Activated CD4-positive, alpha-beta memory T cell treated with anti-CD3 and anti-CD28 coated beads, Interleukin-2, amount 10 ng/mL, durations not matched to agents 7 days and 5 days (primary cell): Measurements from ENCODE around the gene OR2W3. TPM values are rescaled to one million over a fixed set of nuclear protein-coding genes. Genes with fewer than 3 reads are reported as not detected.
A peak's percentile ranks its signal among the peaks of the same experiment; 100 is the strongest.

Experiments
- CTCF ChIA-PET: fragments of 350-600 bp; sonication (Branson Sonifier 250); formaldehyde crosslinking; loops from one replicate; lab custom pipeline; 2021; ENCODE audit warnings: antibody characterized with exemption, inconsistent platforms; lab: Charles Lee
- POLR2A ChIA-PET: fragments of 350-600 bp; sonication (Branson Sonifier 250); formaldehyde crosslinking; loops from one replicate; lab custom pipeline; 2021; ENCODE audit warnings: antibody characterized with exemption; lab: Charles Lee
- DNase-seq: peaks from one replicate; pipeline ENCODE4 v3.0.0-alpha.2; 2020
- H3K27ac Mint-ChIP-seq: one replicate; pipeline ENCODE4 v1.8.0; 2021; ENCODE audit warnings: mild to moderate bottlenecking, mixed read lengths
- H3K27me3 Mint-ChIP-seq: one replicate; pipeline ENCODE4 v1.8.0; 2021; ENCODE audit warnings: mixed read lengths
- H3K36me3 Mint-ChIP-seq: one replicate; pipeline ENCODE4 v1.8.0; 2021; ENCODE audit warnings: low read depth, mixed read lengths
- H3K4me1 Mint-ChIP-seq: one replicate; pipeline ENCODE4 v1.8.0; 2021; ENCODE audit warnings: mixed read lengths
- H3K4me3 Mint-ChIP-seq: one replicate; pipeline ENCODE4 v1.8.0; 2021; ENCODE audit warnings: mild to moderate bottlenecking, mixed read lengths
- H3K9me3 Mint-ChIP-seq: one replicate; pipeline ENCODE4 v1.8.0; 2021; ENCODE audit warnings: mixed read lengths
- total RNA-seq, 2 experiments: library from RNA; stranded (reverse); gene quantifications; one replicate each; pipeline ENCODE4 v1.2.3, GENCODE V29; 2021

Gene OR2W3
- total RNA-seq, 2 experiments from 2014 or later = 0.30 TPM; not detected in 1

- Mint-ChIP-seq H3K4me3 (no peak overlapping the region), H3K27ac (no peak overlapping the region), H3K4me1 (no peaks in the 10 kb centered on the region), H3K9me3 (no peaks in the 10 kb centered on the region), H3K27me3 (no peaks in the 10 kb centered on the region), H3K36me3 (no peaks in the 10 kb centered on the region)
- POLR2A ChIA-PET = no interaction called here
- no peak for DNase-seq
- CTCF ChIA-PET = no interaction called here
Measured at GRCh38 chr1:247895976-247896375, 589 bp downstream of the OR2W3 start.

- Mint-ChIP-seq H3K36me3 (no peaks in the 10 kb centered on the region), H3K4me3 (no peak overlapping the region), H3K4me1 (peaks cover 29% of the 10 kb centered on the region), H3K9me3 (no peaks in the 10 kb centered on the region), H3K27ac (no peak overlapping the region), H3K27me3 (no peaks in the 10 kb centered on the region)
- ChIA-PET CTCF (no interaction called here), POLR2A (no interaction called here)
- DNase-seq = no peak
Measured at GRCh38 chr1:247904122-247904521, 8.7 kb downstream of the OR2W3 start.

GRCh38 chr1:247905181-247905580 is 9.8 kb downstream of the OR2W3 start:
- CTCF ChIA-PET = no interaction called here
- POLR2A ChIA-PET = no interaction called here
- peaks cover 29% of the 10 kb centered on the region for H3K4me1 Mint-ChIP-seq
- no peaks in the 10 kb centered on the region for H3K36me3 Mint-ChIP-seq
- DNase-seq = no peak
- no peaks in the 10 kb centered on the region for H3K9me3 Mint-ChIP-seq
- no peak overlapping the region for H3K4me3 Mint-ChIP-seq
- H3K27me3 Mint-ChIP-seq = no peaks in the 10 kb centered on the region
- H3K27ac Mint-ChIP-seq = no peak overlapping the region

- H3K27ac Mint-ChIP-seq = peak overlapping the region; percentile 21
- no peaks in the 10 kb centered on the region for H3K36me3 Mint-ChIP-seq
- no peaks in the 10 kb centered on the region for H3K9me3 Mint-ChIP-seq
- peak overlapping the region; percentile 66 for H3K4me3 Mint-ChIP-seq
- peaks cover 29% of the 10 kb centered on the region for H3K4me1 Mint-ChIP-seq
- DNase-seq = no peak
- no peaks in the 10 kb centered on the region for H3K27me3 Mint-ChIP-seq
- ChIA-PET CTCF (interaction anchor here (1.6 kb wide), 1 partner anchor 31 kb away, joined by 6 read pairs; no protein-coding TSS in a partner anchor), POLR2A (no interaction called here)
Measured at GRCh38 chr1:247905910-247906503, 10.6 kb downstream of the OR2W3 start.

GRCh38 chr1:247906504-247907047 is 11.2 kb downstream of the OR2W3 start:
- POLR2A ChIA-PET = no interaction called here
- CTCF ChIA-PET = interaction anchor here (1.6 kb wide), 1 partner anchor 30 kb away, joined by 6 read pairs; no protein-coding TSS in a partner anchor
- no peaks in the 10 kb centered on the region for H3K27me3 Mint-ChIP-seq

GRCh38 chr1:247908766-247909165 is 13.4 kb downstream of the OR2W3 start:
- no peaks in the 10 kb centered on the region for H3K9me3 Mint-ChIP-seq
- no peaks in the 10 kb centered on the region for H3K36me3 Mint-ChIP-seq
- no peaks in the 10 kb centered on the region for H3K27me3 Mint-ChIP-seq
- CTCF ChIA-PET = no interaction called here
- H3K4me1 Mint-ChIP-seq = peaks cover 29% of the 10 kb centered on the region
- H3K27ac Mint-ChIP-seq = no peak overlapping the region
- POLR2A ChIA-PET = no interaction called here
- DNase-seq = no peak
- H3K4me3 Mint-ChIP-seq = no peak overlapping the region

More at GRCh38 chr1:247906504-247907047, 11.2 kb downstream of the OR2W3 start:
- no peak for DNase-seq
- Mint-ChIP-seq H3K36me3 (no peaks in the 10 kb centered on the region), H3K27ac (peak overlapping the region; percentile 21), H3K4me1 (peaks cover 29% of the 10 kb centered on the region), H3K4me3 (peak overlapping the region; percentile 66), H3K9me3 (no peaks in the 10 kb centered on the region)

- no peaks in the 10 kb centered on the region for H3K36me3 Mint-ChIP-seq
- POLR2A ChIA-PET = no interaction called here
- no peak overlapping the region for H3K27ac Mint-ChIP-seq
- no peaks in the 10 kb centered on the region for H3K9me3 Mint-ChIP-seq
- no peak overlapping the region for H3K4me3 Mint-ChIP-seq
- DNase-seq = no peak
- H3K4me1 Mint-ChIP-seq = no peaks in the 10 kb centered on the region
- CTCF ChIA-PET = interaction anchor here (1.3 kb wide), 1 partner anchor 22 kb away, joined by 6 read pairs; no protein-coding TSS in a partner anchor
- no peaks in the 10 kb centered on the region for H3K27me3 Mint-ChIP-seq
Measured at GRCh38 chr1:247913786-247914185, 18.4 kb downstream of the OR2W3 start.

- ChIA-PET CTCF (interaction anchor here (1.0 to 1.3 kb wide), 2 partner anchors 21 to 22 kb away, joined by 3 to 6 read pairs; no protein-coding TSS in a partner anchor), POLR2A (no interaction called here)
- Mint-ChIP-seq H3K27ac (no peak overlapping the region), H3K4me3 (no peak overlapping the region), H3K9me3 (no peaks in the 10 kb centered on the region), H3K4me1 (no peaks in the 10 kb centered on the region), H3K36me3 (no peaks in the 10 kb centered on the region), H3K27me3 (no peaks in the 10 kb centered on the region)
- DNase-seq = no peak
Measured at GRCh38 chr1:247914941-247915662, 19.7 kb downstream of the OR2W3 start.

GRCh38 chr1:247919952-247920351 is 24.6 kb downstream of the OR2W3 start, which contains the start of gene OR2T8:
OR2T8 (plus strand) TSS chr1:247920252; CDS start chr1:247921018, 766 bp downstream.
- Mint-ChIP-seq H3K27me3 (no peaks in the 10 kb centered on the region), H3K36me3 (no peaks in the 10 kb centered on the region), H3K4me3 (no peak within 1 kb of the TSS), H3K9me3 (no peaks in the 10 kb centered on the region), H3K27ac (no peak within 1 kb of the TSS), H3K4me1 (no peaks in the 10 kb centered on the region)
- CTCF ChIA-PET = no interaction called here
- DNase-seq = no peak
- POLR2A ChIA-PET = no interaction called here

- H3K36me3 Mint-ChIP-seq = no peaks in the 10 kb centered on the region
- no peaks in the 10 kb centered on the region for H3K4me1 Mint-ChIP-seq
- no peak overlapping the region for H3K4me3 Mint-ChIP-seq
- ChIA-PET CTCF (no interaction called here), POLR2A (no interaction called here)
- DNase-seq = no peak
- H3K27me3 Mint-ChIP-seq = no peaks in the 10 kb centered on the region
- H3K9me3 Mint-ChIP-seq = no peaks in the 10 kb centered on the region
- no peak overlapping the region for H3K27ac Mint-ChIP-seq
Measured at GRCh38 chr1:247923941-247924340, 28.6 kb downstream of the OR2W3 start.

- Mint-ChIP-seq H3K36me3 (no peaks in the 10 kb centered on the region), H3K4me3 (no peak within 1 kb of the TSS), H3K4me1 (no peaks in the 10 kb centered on the region), H3K27me3 (no peaks in the 10 kb centered on the region), H3K27ac (no peak within 1 kb of the TSS), H3K9me3 (no peaks in the 10 kb centered on the region)
- DNase-seq = no peak
- ChIA-PET POLR2A (no interaction called here), CTCF (interaction anchor here (1.0 kb wide), 1 partner anchor 12 kb away, joined by 3 read pairs; no protein-coding TSS in a partner anchor)
Measured at GRCh38 chr1:247924868-247925267, 29.5 kb downstream of the OR2W3 start, which contains the start of gene OR2AJ1. OR2AJ1 (plus strand) TSS chr1:247924889; CDS start chr1:247933769, 8,880 bp downstream.

GRCh38 chr1:247933989-247934388 is 38.6 kb downstream of the OR2W3 start:
- Mint-ChIP-seq H3K4me3 (no peak overlapping the region), H3K4me1 (peaks cover 2% of the 10 kb centered on the region), H3K27ac (no peak overlapping the region), H3K36me3 (no peaks in the 10 kb centered on the region), H3K27me3 (no peaks in the 10 kb centered on the region), H3K9me3 (peaks cover 8% of the 10 kb centered on the region)
- ChIA-PET CTCF (no interaction called here), POLR2A (no interaction called here)
- DNase-seq = no peak

- ChIA-PET POLR2A (no interaction called here), CTCF (interaction anchor here (0.8 to 1.8 kb wide), 2 partner anchors 14 to 22 kb away, joined by 3 to 6 read pairs; no protein-coding TSS in a partner anchor)
- H3K9me3 Mint-ChIP-seq = peaks cover 8% of the 10 kb centered on the region
- DNase-seq = no peak
- H3K27ac Mint-ChIP-seq = no peak overlapping the region
- H3K4me3 Mint-ChIP-seq = no peak overlapping the region
- H3K27me3 Mint-ChIP-seq = no peaks in the 10 kb centered on the region
- H3K36me3 Mint-ChIP-seq = no peaks in the 10 kb centered on the region
- H3K4me1 Mint-ChIP-seq = peaks cover 2% of the 10 kb centered on the region
Measured at GRCh38 chr1:247935781-247936180, 40.4 kb downstream of the OR2W3 start.
